ENCODE results near the gene S1PR3.

Gene S1PR3

GRCh38 chr9:89042984-89043383, 51.7 kb downstream of the S1PR3 start:
- Histone ChIP-seq H3K4me2 (ENCODE audit: low read length) (no peak overlapping the region), H3K36me3 (ENCODE audit: insufficient read depth, low read length) (no peaks in the 10 kb centered on the region), H2AFZ (ENCODE audit: low read length) (no peak overlapping the region), H3K4me1 (ENCODE audit: insufficient read depth, low read length, severe bottlenecking) (no peaks in the 10 kb centered on the region), H3K27me3 (ENCODE audit: insufficient read depth, low read length) (no peaks in the 10 kb centered on the region), H3K27ac (ENCODE audit: low read depth, low read length, poor library complexity, severe bottlenecking) (no peak overlapping the region), H3K79me2 (ENCODE audit: insufficient read depth, low read length) (no peaks in the 10 kb centered on the region), H3F3A (ENCODE audit: insufficient read depth, low read length) (no peaks in the 10 kb centered on the region), H3K9me3 (ENCODE audit: low read length) (no peaks in the 10 kb centered on the region), H4K20me1 (ENCODE audit: insufficient read depth, low read length) (no peaks in the 10 kb centered on the region), H3K9ac (ENCODE audit: low read length) (no peak overlapping the region), H3K9me2 (ENCODE audit: low read depth, low read length) (no peaks in the 10 kb centered on the region), H3K4me3 (ENCODE audit: low read depth, low read length, poor library complexity, severe bottlenecking) (no peak overlapping the region)
- TF ChIP-seq EZH2 (IDR thresholded peaks at IDR 0.05; ENCODE audit: borderline replicate concordance, low read length) = no peak

DNA sequence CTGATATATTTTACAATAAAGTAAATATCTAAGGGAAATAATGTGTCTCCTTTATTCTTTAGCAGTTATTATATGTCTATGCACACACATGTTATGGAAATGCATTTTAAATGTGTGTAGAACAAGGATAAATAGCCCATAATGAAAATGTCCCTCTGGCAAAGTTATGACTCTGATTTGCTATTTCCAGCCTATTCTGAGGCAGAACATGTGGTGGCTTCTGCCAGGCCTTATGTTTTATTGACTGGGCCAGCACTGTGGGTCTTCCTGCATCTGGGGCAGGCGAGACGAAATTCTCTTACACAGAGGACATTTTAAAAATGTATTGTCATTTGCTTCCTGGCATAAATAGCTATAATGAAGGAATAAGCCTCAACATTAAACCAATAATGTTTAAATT, 52.8 kb downstream of the S1PR3 start:
- no peaks in the 10 kb centered on the region for H3K4me1 ChIP-seq (ENCODE audit: insufficient read depth, low read length, severe bottlenecking)
- no peaks in the 10 kb centered on the region for H3K79me2 ChIP-seq (ENCODE audit: insufficient read depth, low read length)
- no peaks in the 10 kb centered on the region for H3K9me3 ChIP-seq (ENCODE audit: low read length)
- H3K9me2 ChIP-seq (ENCODE audit: low read depth, low read length) = no peaks in the 10 kb centered on the region
- H2AFZ ChIP-seq (ENCODE audit: low read length) = no peak overlapping the region
- no peak overlapping the region for H3K9ac ChIP-seq (ENCODE audit: low read length)
- no peaks in the 10 kb centered on the region for H3K27me3 ChIP-seq (ENCODE audit: insufficient read depth, low read length)
- TF ChIP-seq, protein P1, sequence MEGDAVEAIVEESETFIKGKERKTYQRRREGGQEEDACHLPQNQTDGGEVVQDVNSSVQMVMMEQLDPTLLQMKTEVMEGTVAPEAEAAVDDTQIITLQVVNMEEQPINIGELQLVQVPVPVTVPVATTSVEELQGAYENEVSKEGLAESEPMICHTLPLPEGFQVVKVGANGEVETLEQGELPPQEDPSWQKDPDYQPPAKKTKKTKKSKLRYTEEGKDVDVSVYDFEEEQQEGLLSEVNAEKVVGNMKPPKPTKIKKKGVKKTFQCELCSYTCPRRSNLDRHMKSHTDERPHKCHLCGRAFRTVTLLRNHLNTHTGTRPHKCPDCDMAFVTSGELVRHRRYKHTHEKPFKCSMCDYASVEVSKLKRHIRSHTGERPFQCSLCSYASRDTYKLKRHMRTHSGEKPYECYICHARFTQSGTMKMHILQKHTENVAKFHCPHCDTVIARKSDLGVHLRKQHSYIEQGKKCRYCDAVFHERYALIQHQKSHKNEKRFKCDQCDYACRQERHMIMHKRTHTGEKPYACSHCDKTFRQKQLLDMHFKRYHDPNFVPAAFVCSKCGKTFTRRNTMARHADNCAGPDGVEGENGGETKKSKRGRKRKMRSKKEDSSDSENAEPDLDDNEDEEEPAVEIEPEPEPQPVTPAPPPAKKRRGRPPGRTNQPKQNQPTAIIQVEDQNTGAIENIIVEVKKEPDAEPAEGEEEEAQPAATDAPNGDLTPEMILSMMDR (IDR thresholded peaks at IDR 0.05; ENCODE audit: low read length) = no peak
- no peak for TF ChIP-seq EZH2 (IDR thresholded peaks at IDR 0.05; ENCODE audit: borderline replicate concordance, low read length)
- no peak overlapping the region for H3K27ac ChIP-seq (ENCODE audit: low read depth, low read length, poor library complexity, severe bottlenecking)
- H3K4me3 ChIP-seq (ENCODE audit: low read depth, low read length, poor library complexity, severe bottlenecking) = no peak overlapping the region
- H3K36me3 ChIP-seq (ENCODE audit: insufficient read depth, low read length) = no peaks in the 10 kb centered on the region
- H3F3A ChIP-seq (ENCODE audit: insufficient read depth, low read length) = no peaks in the 10 kb centered on the region
- no peaks in the 10 kb centered on the region for H4K20me1 ChIP-seq (ENCODE audit: insufficient read depth, low read length)
- no peak overlapping the region for H3K4me2 ChIP-seq (ENCODE audit: low read length)

DNA sequence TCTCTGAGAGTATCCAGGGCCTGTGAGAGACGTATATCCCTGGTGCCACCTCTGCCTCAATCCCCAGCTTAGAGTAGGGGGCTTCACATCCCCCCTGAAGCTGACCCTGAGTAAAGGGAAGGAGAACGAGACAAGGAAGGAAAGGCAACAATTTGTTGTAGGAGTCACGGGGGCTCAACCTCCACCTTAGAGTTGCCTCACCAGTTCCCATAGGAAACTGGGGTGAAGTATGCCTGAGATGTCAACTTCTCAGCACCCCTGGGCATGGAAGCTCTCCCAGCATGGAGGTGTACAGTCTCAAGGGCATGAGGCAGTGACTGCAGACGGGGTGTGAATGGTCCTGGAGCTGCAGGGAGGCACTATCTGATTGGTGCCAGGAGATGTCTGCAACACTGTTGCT, 53.6 kb downstream of the S1PR3 start:
- Histone ChIP-seq H3K79me2 (ENCODE audit: insufficient read depth, low read length) (no peaks in the 10 kb centered on the region), H3F3A (ENCODE audit: insufficient read depth, low read length) (no peaks in the 10 kb centered on the region), H3K4me1 (ENCODE audit: insufficient read depth, low read length, severe bottlenecking) (no peaks in the 10 kb centered on the region), H2AFZ (ENCODE audit: low read length) (no peak overlapping the region), H4K20me1 (ENCODE audit: insufficient read depth, low read length) (no peaks in the 10 kb centered on the region), H3K27ac (ENCODE audit: low read depth, low read length, poor library complexity, severe bottlenecking) (no peak overlapping the region), H3K9ac (ENCODE audit: low read length) (no peak overlapping the region), H3K36me3 (ENCODE audit: insufficient read depth, low read length) (no peaks in the 10 kb centered on the region), H3K9me3 (ENCODE audit: low read length) (no peaks in the 10 kb centered on the region), H3K27me3 (ENCODE audit: insufficient read depth, low read length) (no peaks in the 10 kb centered on the region), H3K4me3 (ENCODE audit: low read depth, low read length, poor library complexity, severe bottlenecking) (no peak overlapping the region), H3K9me2 (ENCODE audit: low read depth, low read length) (no peaks in the 10 kb centered on the region), H3K4me2 (ENCODE audit: low read length) (no peak overlapping the region)
- TF ChIP-seq, protein P1 (IDR thresholded peaks at IDR 0.05; ENCODE audit: low read length) = no peak
- TF ChIP-seq EZH2 (IDR thresholded peaks at IDR 0.05; ENCODE audit: borderline replicate concordance, low read length) = no peak

- no peak overlapping the region for H3K4me2 ChIP-seq (ENCODE audit: low read length)
- no peaks in the 10 kb centered on the region for H3K36me3 ChIP-seq (ENCODE audit: insufficient read depth, low read length)
- no peaks in the 10 kb centered on the region for H3K79me2 ChIP-seq (ENCODE audit: insufficient read depth, low read length)
- no peak for TF ChIP-seq EZH2 (IDR thresholded peaks at IDR 0.05; ENCODE audit: borderline replicate concordance, low read length)
- TF ChIP-seq, protein P1 (IDR thresholded peaks at IDR 0.05; ENCODE audit: low read length) = no peak
- no peaks in the 10 kb centered on the region; the same call in 1 of the 2 replicates for H3K27me3 ChIP-seq (ENCODE audit: insufficient read depth, low read length)
- H3K9me2 ChIP-seq (ENCODE audit: low read depth, low read length) = no peaks in the 10 kb centered on the region
- H2AFZ ChIP-seq (ENCODE audit: low read length) = no peak overlapping the region
- no peaks in the 10 kb centered on the region for H3F3A ChIP-seq (ENCODE audit: insufficient read depth, low read length)
- H3K9ac ChIP-seq (ENCODE audit: low read length) = no peak overlapping the region
- H3K4me1 ChIP-seq (ENCODE audit: insufficient read depth, low read length, severe bottlenecking) = no peaks in the 10 kb centered on the region
- H3K9me3 ChIP-seq (ENCODE audit: low read length) = no peaks in the 10 kb centered on the region
- no peaks in the 10 kb centered on the region for H4K20me1 ChIP-seq (ENCODE audit: insufficient read depth, low read length)
- H3K27ac ChIP-seq (ENCODE audit: low read depth, low read length, poor library complexity, severe bottlenecking) = no peak overlapping the region
- H3K4me3 ChIP-seq (ENCODE audit: low read depth, low read length, poor library complexity, severe bottlenecking) = no peak overlapping the region
These were observed 55.6 kb downstream of the S1PR3 start for GRCh38 chr9:89046832-89047231.

Data from OCI-LY1 (cell line).